HUES64 (cell line): ENCODE measurements around the gene URM1.
"Not testable (repeated sequence)": the region's sequence is repeated elsewhere in the genome, so short reads cannot be mapped to it uniquely, and the experiment has no call there.

Experiments
- H3K27ac ChIP-seq: 2 replicates; pipeline ENCODE4 v1.7.0; 2013; ENCODE audit warnings: low read depth, low read length, inconsistent platforms
- H3K27me3 ChIP-seq: 2 replicates; pipeline ENCODE4 v1.6.1; 2013; ENCODE audit warnings: mild to moderate bottlenecking, low read length; ENCODE audit not compliant: insufficient read depth
- H3K36me3 ChIP-seq: 2 replicates; pipeline ENCODE4 v1.6.1; 2013; ENCODE audit warnings: mild to moderate bottlenecking, low read length; ENCODE audit not compliant: insufficient read depth
- H3K4me1 ChIP-seq: 2 replicates; pipeline ENCODE4 v1.6.1; 2013; ENCODE audit warnings: mild to moderate bottlenecking, low read length, moderate library complexity; ENCODE audit not compliant: insufficient read depth
- H3K4me3 ChIP-seq: 2 replicates; pipeline ENCODE4 v1.5.1; 2013; ENCODE audit warnings: mild to moderate bottlenecking, low read length, moderate library complexity
- H3K9ac ChIP-seq: 2 replicates; pipeline ENCODE4 v1.6.1; 2013; ENCODE audit warnings: mild to moderate bottlenecking, low read depth, low read length
- H3K9me3 ChIP-seq: 2 replicates; pipeline ENCODE4 v1.6.1; 2013; ENCODE audit warnings: low read depth, low read length; ENCODE audit not compliant: insufficient read depth
- WGBS: fragments of 150-250, 120-280 bp; methylation state at CpG from one replicate; pipeline ENCODE4 v1.1.7; 2013; ENCODE audit warnings: missing lambda C conversion rate; 5-methylcytosine and 5-hydroxymethylcytosine counted together

The URM1 gene

GRCh38 chr9:128422783-128423150 is 51.6 kb downstream of the URM1 start:
- H3K9me3 ChIP-seq = no peaks in the 10 kb centered on the region
- H3K27me3 ChIP-seq = peaks cover 57% of the 10 kb centered on the region
- no peak overlapping the region for H3K4me3 ChIP-seq
- H3K36me3 ChIP-seq = no peaks in the 10 kb centered on the region
- H3K4me1 ChIP-seq = no peaks in the 10 kb centered on the region
- WGBS = 91% methylated on average over 5 of the region's 5 CpGs
- H3K9ac ChIP-seq = no peak overlapping the region
- H3K27ac ChIP-seq = no peak overlapping the region

- not testable (repeated sequence) for H3K9ac ChIP-seq, H3K4me1 ChIP-seq, H3K36me3 ChIP-seq, H3K4me3 ChIP-seq, H3K27ac ChIP-seq, H3K9me3 ChIP-seq
- WGBS = 94% methylated on average over 6 of the region's 6 CpGs
- H3K27me3 ChIP-seq = peaks cover 51% of the 10 kb centered on the region
Observed at GRCh38 chr9:128423356-128423755, 52.2 kb downstream of the URM1 start.

- H3K9ac ChIP-seq = no peak overlapping the region
- no peak overlapping the region for H3K4me3 ChIP-seq
- 91% methylated on average over 15 of the region's 15 CpGs for WGBS
- no peaks in the 10 kb centered on the region for H3K36me3 ChIP-seq
- no peak overlapping the region for H3K27ac ChIP-seq
- no peaks in the 10 kb centered on the region for H3K4me1 ChIP-seq
- H3K9me3 ChIP-seq = no peaks in the 10 kb centered on the region
- H3K27me3 ChIP-seq = peaks cover 41% of the 10 kb centered on the region
Observed at GRCh38 chr9:128424268-128424780, 53.1 kb downstream of the URM1 start.

- H3K36me3 ChIP-seq = no peaks in the 10 kb centered on the region
- WGBS = 70% methylated on average over 22 of the region's 22 CpGs
- no peaks in the 10 kb centered on the region for H3K9me3 ChIP-seq
Observed at GRCh38 chr9:128428644-128429512, 57.7 kb downstream of the URM1 start.

GRCh38 chr9:128429513-128430086 is 58.4 kb downstream of the URM1 start:
- Histone ChIP-seq H3K27me3 (no peaks in the 10 kb centered on the region), H3K9me3 (no peaks in the 10 kb centered on the region), H3K27ac (no peak overlapping the region), H3K36me3 (no peaks in the 10 kb centered on the region), H3K4me1 (no peaks in the 10 kb centered on the region), H3K4me3 (no peak overlapping the region), H3K9ac (no peak overlapping the region)
- 93% methylated on average over 13 of the region's 13 CpGs for WGBS

More at GRCh38 chr9:128428644-128429512, 57.7 kb downstream of the URM1 start:
- Histone ChIP-seq H3K4me1 (no peaks in the 10 kb centered on the region), H3K4me3 (no peak overlapping the region; the same call in 1 of the 2 replicates), H3K9ac (0 out of 2 replicates have a peak overlapping the region, but pooled peaks have one; percentile 3), H3K27ac (no peak overlapping the region), H3K27me3 (peaks cover 3% of the 10 kb centered on the region; the same call in 1 of the 2 replicates)

GRCh38 chr9:128431207-128431606 is 60.0 kb downstream of the URM1 start:
- WGBS = 94% methylated on average over 8 of the region's 8 CpGs
- no peak overlapping the region for H3K9ac ChIP-seq
- H3K36me3 ChIP-seq = no peaks in the 10 kb centered on the region

GRCh38 chr9:128434340-128434739 is 63.2 kb downstream of the URM1 start:
- Histone ChIP-seq H3K9me3 (no peaks in the 10 kb centered on the region), H3K27me3 (no peaks in the 10 kb centered on the region), H3K36me3 (no peaks in the 10 kb centered on the region), H3K4me1 (no peaks in the 10 kb centered on the region), H3K4me3 (no peak overlapping the region), H3K9ac (no peak overlapping the region), H3K27ac (no peak overlapping the region)
- 95% methylated on average over 17 of the region's 17 CpGs for WGBS

More at GRCh38 chr9:128431207-128431606, 60.0 kb downstream of the URM1 start:
- H3K4me3 ChIP-seq = no peak overlapping the region
- H3K27me3 ChIP-seq = no peaks in the 10 kb centered on the region
- no peaks in the 10 kb centered on the region for H3K9me3 ChIP-seq
- H3K4me1 ChIP-seq = no peaks in the 10 kb centered on the region
- no peak overlapping the region for H3K27ac ChIP-seq

- Histone ChIP-seq H3K36me3 (no peaks in the 10 kb centered on the region), H3K4me1 (no peaks in the 10 kb centered on the region), H3K9me3 (no peaks in the 10 kb centered on the region), H3K27ac (no peak overlapping the region), H3K27me3 (no peaks in the 10 kb centered on the region), H3K4me3 (no peak overlapping the region), H3K9ac (no peak overlapping the region)
- 93% methylated on average over 17 of the region's 18 CpGs for WGBS
Observed at GRCh38 chr9:128435611-128436010, 64.4 kb downstream of the URM1 start.

GRCh38 chr9:128438343-128439109 is 67.4 kb downstream of the URM1 start:
- Histone ChIP-seq H3K36me3 (no peaks in the 10 kb centered on the region), H3K4me3 (no peak overlapping the region), H3K27me3 (no peaks in the 10 kb centered on the region), H3K9ac (no peak overlapping the region), H3K27ac (no peak overlapping the region), H3K9me3 (no peaks in the 10 kb centered on the region), H3K4me1 (no peaks in the 10 kb centered on the region)
- 53% methylated on average over 12 of the region's 12 CpGs for WGBS

- Histone ChIP-seq H3K9me3 (no peaks in the 10 kb centered on the region), H3K4me3 (no peak overlapping the region), H3K4me1 (no peaks in the 10 kb centered on the region), H3K9ac (no peak overlapping the region), H3K36me3 (no peaks in the 10 kb centered on the region), H3K27me3 (no peaks in the 10 kb centered on the region), H3K27ac (no peak overlapping the region)
- 93% methylated on average over 7 of the region's 7 CpGs for WGBS
Observed at GRCh38 chr9:128439273-128439672, 68.1 kb downstream of the URM1 start.
